D341Med (cell line): ENCODE results near the gene ODAD3.
A peak's percentile ranks its signal among the peaks of the same experiment; 100 is the strongest.
"Not testable (repeated sequence)": the region's sequence is repeated elsewhere in the genome, so short reads cannot be mapped to it uniquely, and the experiment has no call there.

Experiments
- DNase-seq: peaks from one replicate; pipeline ENCODE4 v3.0.0; 2012; ENCODE audit warnings: low spot score

ODAD3 gene

DNA sequence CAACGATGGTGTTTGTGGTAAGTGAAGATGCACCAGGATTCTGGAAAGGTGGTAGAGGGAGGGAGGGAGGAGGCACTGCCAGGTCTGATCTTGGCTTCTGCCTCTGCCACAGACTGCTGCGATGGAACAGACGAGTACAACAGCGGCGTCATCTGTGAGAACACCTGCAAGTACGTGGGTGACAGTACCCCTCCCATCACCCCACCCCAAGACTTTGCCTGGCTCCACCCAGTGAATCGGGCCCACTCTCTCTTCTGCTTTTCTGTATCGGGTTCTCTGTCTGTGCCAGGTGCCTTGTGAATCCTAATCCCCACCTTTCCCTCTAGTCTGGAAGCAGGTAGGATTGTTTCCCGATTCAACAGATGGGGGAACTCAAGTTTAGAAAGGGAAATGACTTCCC, 3.0 kb upstream of the ODAD3 start:
- no peak for DNase-seq

- DNase-seq = peak; percentile 47
Observed at GRCh38 chr19:11435833-11436313, 952 bp upstream of the ODAD3 start.

GRCh38 chr19:11434703-11435056, 241 bp downstream of the ODAD3 start:
- no peak for DNase-seq

DNA sequence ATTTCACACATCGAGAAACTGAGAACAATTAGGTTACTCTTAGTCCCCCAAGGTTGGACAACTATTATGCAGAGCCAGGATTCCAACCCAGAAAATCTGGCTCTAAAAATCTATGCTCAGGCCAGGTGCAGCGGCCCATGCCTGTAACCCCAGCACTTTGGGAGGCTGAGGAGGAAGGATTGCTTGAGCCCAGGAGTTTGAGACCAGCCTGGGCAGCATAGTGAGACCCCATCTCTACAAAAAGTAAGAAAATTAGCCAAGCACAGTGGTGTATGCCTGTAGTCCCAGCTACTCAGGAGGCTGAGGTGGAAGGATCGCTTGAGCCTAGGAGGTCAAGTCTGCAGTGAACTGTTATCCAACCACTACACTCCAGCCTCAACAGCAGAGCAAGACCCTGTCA, 1.4 kb downstream of the ODAD3 start:
- not testable (repeated sequence) for DNase-seq

- DNase-seq = no peak
Observed at GRCh38 chr19:11426656-11427055, 8.3 kb downstream of the ODAD3 start.

- DNase-seq = no peak
Observed at GRCh38 chr19:11425719-11426457, 9.0 kb downstream of the ODAD3 start.

GRCh38 chr19:11423791-11424181, 11.1 kb downstream of the ODAD3 start:
- DNase-seq = no peak

GRCh38 chr19:11423164-11423790, 11.6 kb downstream of the ODAD3 start:
- no peak for DNase-seq

GRCh38 chr19:11422163-11423065, 12.5 kb downstream of the ODAD3 start:
- no peak for DNase-seq

DNA sequence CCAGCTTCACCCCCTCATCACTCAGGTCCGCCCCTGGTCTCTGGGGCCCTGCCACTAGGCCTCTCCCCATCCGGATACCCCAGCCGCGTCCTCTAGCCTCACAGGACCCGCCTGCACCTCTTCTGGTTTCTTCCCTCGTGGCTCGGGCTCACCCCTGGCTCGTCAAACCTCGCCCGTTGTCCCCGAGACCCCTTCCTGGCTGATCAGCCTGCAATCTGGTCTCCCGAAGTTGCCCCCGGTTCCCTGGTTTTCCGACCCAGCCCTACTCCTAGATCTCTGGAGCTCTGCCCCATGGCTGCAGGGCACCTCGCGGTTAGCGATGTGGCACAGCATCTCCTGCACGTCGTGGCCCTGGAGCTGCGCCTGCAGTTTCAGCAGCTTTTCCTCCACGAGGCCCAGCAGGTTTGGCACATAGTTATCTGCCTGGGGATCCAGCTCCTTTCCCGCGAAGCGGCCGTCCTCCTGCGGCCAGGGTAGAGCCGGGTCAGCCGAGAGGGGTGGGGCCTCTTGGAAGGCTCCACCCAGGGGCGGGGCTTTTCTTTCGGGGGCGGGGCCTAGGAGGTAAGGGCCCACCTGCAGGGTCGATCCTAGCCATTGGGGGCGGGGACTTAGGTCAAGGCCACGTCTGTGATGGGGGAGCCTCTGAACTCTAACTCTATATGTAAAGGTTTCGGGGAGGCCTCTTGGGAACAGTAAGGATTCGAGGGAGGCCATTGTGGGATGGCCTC, 13.4 kb downstream of the ODAD3 start:
- DNase-seq = no peak

- no peak for DNase-seq
Observed at GRCh38 chr19:11420429-11421370, 14.2 kb downstream of the ODAD3 start.

- no peak for DNase-seq
Observed at GRCh38 chr19:11418549-11419506, 16.1 kb downstream of the ODAD3 start, which contains the start of gene RGL3. Gene RGL3 (minus strand): TSS chr19:11419314. CDS start chr19:11419278, 36 bp downstream.

GRCh38 chr19:11418094-11418548, 16.8 kb downstream of the ODAD3 start:
- DNase-seq = no peak

GRCh38 chr19:11416346-11417052, 18.4 kb downstream of the ODAD3 start:
- no peak for DNase-seq

DNA sequence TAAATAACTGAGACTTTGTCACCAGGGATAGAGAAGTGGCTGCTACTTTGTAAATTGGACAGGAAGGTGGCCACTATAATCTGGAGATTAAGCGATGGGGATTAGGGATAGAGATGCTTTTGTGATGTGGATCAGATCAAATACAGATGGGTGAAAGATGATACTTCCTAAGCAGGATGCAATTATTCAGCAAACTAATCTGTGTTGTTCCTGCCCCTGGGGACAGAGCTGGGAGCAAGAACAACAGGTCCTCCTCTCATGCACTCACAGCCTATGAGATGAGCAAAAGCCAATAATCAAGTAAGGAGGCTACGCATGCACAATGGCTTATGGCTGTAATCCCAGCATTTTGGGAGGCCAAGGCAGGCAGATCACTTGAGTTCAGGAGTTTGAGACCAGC, 20.4 kb downstream of the ODAD3 start:
- DNase-seq = peak; percentile 80

- no peak for DNase-seq
Observed at GRCh38 chr19:11410682-11411081, 24.2 kb downstream of the ODAD3 start.

DNA sequence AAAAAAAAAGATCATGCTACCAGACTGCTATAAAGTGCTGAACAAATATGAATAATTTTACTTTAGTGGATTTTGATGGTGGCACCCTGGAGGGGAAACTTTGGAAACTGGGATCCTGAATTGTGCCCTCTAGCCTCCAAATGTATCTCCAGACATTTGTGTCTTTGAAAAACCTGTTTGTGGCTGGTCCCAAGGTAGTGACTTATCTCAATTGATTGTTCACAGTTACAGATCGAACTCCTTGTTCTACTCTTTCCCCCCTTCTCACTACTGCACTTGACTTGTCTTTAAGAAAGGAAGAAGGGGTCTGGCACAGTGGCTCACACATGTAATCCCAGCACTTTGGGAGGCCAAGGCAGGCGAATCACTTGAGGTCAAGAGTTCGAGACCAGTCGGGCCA, 26.3 kb downstream of the ODAD3 start:
- DNase-seq = no peak

GRCh38 chr19:11406703-11407236, 28.2 kb downstream of the ODAD3 start:
- DNase-seq = not testable (repeated sequence)
